GM20431 (cell line): ENCODE measurements around the gene PLA2G4B.

Source experiments
- in situ Hi-C: fragments of 300-500 bp; cut with MseI, MboI; formaldehyde crosslinking; loops from one replicate; pipeline ENCODE4 v1.15.0; 2020; ENCODE audit warnings: low sequenced_read_pairs; ENCODE audit not compliant: unreplicated experiment

Gene PLA2G4B

DNA sequence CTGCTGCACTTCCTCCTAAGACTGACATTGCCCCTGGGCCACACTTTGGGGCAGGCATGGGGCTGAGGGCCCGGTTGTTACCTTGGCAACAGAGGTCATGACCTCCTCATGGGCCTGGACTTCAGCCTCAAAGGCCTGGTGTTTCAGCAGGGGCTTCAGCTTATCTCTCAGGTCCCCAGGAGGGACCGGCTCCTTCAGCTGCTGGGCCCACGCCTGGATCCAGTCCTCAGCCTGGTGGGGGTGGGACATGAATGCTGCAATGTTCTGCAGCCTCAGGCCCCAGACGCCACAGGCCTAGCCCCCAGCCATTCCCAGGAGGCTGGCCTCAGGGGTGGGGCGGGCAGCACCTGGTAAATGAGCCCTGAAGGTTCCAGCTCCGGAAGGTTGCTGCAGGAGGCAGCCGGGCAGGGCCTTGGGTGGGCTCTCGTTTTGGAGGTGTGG lies 27.6 kb downstream of the PLA2G4B start:
- in situ Hi-C loops: no loop called here

DNA sequence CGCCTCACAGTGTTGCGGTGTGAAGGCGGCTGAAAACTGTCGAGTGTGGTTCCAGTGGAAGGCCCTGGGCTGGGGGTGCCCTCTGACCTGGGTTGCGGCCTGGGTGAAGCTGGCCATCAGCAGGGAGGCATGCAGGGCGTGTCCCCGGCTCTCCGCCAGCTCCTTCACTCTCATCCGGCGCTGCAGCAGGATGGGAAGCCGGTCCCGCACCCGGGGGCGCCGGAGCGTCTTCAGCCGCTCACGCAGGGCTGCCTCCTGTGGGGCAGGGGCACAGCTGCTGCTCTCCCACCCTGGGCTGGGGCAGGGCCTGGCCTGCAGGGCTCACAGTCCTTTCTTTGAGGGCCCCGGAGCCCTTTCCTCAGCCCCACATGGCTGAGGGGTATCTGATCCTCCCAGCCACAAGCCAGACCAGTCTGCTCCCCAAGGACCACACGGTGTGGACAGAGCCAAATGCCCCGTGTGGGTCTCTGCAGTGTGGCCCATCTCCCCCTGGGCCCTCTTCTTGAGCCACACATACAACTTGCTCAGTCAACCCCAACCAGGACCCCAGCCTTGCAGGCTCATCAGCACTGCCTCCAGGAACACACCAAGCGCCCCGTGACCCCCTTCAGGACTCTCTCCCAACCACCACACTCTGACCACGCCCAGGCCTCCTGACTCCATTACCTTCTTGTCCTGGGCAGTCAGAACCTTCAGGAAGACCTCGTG lies 28.4 kb downstream of the PLA2G4B start:
- in situ Hi-C loops: no loop called here

DNA sequence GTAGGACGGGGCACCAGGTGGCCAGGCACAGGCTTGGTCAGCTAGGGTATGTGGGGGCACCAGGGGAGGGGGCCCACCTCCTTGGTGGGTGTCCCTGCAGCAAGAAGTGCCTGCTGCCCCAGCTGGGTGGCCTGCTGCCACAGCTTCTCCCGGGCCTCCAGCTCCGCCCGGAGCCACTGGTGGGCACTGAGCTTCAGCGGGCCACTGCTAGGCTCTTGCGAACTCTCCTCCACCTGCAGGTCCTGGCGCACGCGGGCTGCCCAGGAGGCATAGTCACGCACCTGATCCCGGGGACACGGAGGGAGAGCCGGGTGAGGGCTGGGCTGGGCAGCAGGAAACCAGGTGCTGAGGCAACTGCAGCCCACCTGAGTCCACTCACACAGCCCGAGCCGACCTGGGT lies 29.7 kb downstream of the PLA2G4B start:
- in situ Hi-C loops: no loop called here

DNA sequence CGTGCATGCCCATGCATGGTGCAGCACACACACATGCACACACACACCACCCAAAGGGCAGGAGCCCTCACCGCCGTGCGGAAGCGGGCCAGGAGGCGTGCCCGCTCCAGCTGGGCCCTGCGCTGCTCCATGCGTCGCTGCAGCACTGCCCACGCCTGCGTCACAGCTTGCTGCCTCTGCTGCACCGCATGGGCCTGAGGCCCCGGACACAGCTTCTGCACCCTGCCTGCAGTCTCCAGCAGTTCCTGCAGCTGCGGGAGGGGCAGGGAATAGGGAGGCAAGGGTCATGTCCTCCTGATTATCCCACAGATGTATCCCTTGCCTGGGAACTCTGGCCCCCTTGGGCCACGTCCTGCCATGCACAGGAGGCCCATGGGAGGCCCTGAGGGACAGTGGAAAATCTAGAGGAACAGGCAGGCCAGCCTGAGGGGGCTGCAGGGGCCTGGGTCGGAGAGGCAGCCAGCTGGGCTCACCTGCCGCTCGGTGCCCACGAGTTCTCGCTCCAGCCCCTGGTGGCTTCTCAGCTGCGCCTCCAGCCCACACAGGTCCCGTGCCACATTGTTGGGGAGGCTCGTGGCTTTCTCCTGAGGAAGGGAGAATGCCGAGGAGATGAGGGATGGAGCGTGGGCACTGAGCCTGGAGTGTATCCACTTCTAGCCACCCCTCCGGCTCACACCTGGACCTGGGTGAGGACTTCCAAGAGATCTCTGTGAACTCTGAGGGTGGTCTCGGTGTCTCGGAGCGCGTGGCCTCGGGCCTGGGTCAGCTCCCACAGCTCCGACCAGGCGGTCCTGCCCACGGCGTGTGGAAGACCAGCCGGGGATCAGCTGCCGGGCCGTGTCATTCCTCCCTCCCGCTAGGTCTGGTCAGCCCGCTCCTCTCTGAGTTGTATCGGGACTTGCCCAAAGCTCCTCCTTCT lies 31.4 kb downstream of the PLA2G4B start:
- in situ Hi-C loops: no loop called here

DNA sequence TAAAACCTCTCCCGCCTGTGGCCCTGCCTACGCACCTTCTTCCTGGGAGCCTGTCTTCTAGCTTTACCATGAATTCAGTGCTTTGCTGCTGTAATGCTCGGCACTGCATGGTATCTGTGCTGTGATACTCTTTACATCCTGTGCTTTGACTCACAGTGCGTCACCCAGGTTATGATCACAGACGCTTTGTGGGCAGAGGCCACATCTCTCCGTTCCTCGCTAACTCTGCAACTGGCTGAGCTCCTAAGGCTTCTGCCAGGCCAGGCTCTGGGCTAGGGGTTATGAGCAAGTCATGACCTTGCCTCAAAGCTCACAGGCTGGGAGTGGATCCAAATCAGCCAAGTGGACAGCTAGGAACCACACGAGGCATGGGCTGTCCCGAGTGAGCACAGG lies 32.0 kb downstream of the PLA2G4B start:
- in situ Hi-C loops: no loop called here

DNA sequence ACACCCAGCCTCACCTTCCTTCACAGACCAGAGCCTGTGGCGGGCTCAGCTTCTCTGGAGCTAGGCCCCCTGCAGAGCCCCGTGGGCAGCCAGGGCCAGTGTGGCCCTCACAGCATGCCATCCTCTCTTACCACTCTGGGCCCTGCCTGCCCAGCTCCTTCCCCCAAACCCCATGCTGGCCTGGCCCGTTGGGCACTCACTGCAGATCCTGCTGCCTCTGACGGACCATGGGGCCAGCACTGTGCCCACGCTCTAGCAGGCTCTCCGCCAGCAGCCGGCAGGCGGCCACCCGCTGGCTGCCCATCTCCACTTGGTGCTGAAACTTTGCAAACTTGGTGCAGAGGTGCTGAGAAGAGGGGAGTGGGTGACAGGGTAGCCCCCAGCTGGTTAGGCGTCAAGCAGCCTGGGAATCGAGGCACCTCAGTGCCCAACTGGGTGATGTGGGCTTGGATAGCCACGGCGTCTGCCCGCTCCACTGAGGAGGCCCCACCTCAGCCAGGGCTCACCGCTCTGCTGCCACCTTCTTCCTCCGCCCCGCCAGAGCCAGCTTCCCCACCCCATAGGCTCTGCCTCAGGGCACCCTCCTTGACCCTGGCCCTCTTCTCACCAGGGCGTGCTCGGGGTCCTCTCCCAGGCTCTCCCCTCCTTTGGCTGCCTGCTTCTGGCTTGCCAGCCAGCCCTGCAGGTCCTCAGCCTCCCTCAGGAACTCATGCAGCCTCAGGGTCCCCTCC lies 32.7 kb downstream of the PLA2G4B start:
- in situ Hi-C loops: no loop called here

DNA sequence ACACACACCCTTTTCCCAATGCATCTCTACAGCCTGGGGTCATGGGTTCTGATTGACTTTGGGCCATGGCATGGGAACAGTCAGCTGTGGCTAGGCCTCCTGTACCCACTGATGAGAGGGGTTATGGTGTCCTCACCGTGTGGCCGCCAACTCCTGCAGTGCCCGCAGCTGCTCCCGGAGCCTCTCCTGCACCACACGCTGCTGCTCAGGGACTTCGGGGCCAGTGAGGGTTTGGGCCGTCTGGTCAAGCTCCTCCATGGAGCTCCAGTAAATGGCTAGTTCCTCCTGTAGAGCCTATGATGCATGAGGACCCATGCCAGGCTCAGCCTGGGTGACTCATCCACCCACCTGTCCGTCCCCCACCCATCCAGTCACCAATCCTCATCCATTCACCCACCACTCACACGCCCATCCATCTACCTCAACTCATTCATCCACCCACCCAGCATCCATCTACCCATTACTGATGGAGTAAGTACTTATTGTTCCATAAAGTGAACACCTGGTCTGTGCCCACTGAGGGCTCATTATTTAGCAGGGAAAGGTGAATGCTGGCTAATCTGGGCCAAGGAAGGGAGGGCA lies 33.6 kb downstream of the PLA2G4B start:
- in situ Hi-C loops: no loop called here

DNA sequence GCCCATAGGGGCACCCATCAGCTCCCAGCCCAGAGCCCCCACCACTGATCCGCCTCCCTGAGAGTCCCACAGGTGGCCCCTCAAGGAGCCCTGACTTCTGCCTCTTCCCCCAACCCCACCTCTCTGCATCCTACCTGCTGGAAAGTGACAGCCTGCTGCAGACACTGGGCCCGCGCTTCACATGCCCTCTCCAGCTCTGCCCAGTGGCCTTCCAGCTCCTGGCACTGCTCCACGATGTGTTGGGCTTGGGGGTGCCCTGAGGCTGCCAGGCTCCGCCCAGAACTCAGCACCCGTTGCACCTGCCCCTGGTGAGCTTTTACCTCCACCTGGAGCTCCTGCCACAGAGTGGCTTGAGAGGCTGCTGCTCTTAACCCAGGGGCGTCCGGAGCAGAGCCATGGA lies 35.1 kb downstream of the PLA2G4B start:
- in situ Hi-C loops: no loop called here

DNA sequence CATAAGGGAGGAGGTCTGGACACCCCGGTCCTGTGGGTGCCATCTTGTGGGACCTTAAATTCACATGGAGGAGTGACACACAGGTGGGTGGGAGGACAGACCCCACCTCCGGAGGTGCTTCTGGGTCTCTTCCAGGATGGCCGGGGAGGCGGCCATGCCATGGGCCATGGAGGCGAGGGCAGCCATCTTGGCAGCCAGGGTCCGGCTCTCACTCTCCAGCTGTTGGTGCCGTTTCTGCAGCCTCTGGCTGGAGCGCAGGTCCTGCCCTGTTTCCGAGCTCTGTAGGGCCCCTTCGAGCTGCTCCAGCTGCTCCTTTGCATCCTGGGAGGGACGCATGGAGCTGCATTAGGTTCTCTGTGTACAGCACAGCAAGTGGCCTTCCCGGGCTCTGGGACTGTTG lies 36.1 kb downstream of the PLA2G4B start:
- in situ Hi-C loops: no loop called here

DNA sequence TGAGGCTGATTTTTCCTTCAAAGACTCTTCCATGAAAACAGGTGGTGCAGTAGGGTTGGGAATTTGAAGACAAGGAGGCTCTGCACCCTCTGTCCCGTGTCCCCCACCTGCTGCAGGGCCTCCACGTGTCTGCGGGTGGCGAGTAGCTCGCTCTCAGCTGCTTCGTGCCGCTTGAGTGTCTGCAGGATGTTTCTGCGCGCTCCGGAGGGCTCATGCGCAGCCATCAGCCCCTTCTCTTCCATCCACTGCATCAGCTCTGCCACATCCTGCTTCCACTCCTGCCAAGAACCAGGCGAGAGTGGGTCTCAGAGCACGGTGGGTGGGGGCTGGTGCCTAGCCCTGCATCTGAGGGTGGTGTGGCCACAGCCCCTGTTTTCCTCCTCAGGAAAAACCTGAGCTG lies 37.4 kb downstream of the PLA2G4B start:
- in situ Hi-C loops: no loop called here

DNA sequence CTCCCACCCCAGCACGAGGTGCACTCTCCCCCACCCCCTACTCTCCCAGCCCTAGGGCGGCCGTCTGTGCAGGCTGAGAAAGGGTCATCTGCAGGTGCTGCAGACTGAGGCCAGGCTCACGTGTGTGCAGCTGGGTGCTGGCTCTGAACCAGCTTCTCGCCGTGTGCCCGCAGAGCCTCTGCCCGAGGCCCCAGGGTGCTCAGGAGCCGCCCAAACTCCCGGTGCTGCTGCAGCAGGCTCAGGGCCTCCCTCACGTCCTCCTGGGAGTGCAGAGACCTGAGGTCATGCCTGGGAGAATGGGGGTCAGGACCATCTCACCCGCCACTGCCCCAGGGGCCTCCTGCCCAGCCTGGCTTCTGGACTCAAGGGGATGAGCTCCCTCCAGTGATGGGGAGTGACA lies 38.0 kb downstream of the PLA2G4B start:
- in situ Hi-C loops: no loop called here

DNA sequence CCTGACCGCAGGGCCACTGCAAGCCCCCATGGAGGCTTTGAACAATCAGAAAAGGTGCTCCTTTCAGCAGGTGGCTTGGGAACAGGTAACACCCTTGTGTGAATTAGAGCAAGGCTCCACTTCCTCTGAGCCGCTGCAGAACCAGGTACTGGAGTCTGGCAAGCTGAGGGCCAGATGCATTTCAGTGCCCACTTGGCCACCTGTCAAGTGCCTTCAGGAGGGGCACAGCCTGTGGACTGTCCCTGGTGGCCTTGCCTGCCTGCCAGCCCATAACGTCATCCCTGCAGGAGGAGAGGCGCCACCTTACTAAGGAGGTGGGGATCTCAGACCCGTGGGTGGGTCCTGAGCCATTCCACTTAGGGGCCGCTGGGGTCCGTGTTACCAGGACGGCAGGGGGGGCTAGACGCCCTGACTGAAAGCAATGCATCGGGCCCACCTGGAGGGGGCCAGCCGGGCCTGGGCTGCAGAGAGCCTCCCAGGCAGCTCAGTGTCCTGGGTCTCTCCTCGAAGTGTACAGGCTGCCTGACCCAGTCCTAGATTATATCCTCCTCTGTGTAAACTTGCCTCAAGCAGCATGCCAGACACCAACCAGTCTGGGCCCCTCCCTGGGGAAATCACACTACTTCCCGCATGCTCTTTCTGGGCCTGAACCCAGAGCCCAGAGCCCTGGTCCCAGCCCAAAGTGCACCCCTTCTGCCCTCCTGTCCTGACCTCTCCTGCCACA lies 39.1 kb downstream of the PLA2G4B start:
- in situ Hi-C loops: no loop called here

DNA sequence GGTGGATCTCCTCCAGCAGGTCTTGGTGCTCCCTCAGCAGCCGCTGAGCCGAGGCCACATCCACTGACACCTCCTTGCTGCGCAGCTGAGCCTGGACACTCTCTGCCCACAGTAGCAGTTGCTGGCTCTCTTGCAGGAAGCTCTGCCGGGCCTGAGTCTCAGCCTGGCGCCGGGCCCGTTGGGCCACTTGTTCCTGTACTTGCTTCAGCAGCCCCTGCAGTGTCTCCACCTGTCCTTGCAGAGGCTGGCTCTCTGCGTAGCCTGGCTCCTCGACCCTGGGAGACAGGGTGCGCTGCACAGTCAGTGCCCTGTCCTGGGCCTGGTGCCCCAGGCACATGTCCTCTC lies 39.7 kb downstream of the PLA2G4B start:
- in situ Hi-C loops: no loop called here

DNA sequence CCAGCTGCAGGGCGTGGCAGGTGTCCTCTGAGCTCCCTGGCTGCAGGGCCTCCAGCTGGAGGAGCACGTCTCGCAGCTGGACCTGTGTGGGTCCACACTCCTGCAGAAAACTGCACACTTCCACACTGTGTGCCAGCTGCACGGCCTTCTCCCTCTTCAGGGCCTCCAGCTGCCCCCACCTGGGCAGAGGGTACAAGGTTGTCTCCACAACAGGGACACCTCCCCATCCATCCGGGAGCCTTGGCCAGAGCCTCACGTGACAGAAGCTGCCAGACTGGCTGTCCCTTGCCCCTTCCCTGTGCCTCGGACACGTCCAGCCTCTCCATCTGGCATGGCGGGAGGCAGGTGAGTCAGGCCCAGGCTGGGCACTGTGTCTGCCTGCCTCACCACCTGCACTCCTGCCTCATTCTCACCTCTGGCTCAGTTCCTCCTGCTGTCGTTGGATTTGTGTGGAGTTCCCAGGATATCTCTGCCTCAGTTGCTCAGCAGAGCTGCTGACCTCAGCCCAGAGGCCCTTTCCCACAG lies 40.7 kb downstream of the PLA2G4B start:
- in situ Hi-C loops: no loop called here

DNA sequence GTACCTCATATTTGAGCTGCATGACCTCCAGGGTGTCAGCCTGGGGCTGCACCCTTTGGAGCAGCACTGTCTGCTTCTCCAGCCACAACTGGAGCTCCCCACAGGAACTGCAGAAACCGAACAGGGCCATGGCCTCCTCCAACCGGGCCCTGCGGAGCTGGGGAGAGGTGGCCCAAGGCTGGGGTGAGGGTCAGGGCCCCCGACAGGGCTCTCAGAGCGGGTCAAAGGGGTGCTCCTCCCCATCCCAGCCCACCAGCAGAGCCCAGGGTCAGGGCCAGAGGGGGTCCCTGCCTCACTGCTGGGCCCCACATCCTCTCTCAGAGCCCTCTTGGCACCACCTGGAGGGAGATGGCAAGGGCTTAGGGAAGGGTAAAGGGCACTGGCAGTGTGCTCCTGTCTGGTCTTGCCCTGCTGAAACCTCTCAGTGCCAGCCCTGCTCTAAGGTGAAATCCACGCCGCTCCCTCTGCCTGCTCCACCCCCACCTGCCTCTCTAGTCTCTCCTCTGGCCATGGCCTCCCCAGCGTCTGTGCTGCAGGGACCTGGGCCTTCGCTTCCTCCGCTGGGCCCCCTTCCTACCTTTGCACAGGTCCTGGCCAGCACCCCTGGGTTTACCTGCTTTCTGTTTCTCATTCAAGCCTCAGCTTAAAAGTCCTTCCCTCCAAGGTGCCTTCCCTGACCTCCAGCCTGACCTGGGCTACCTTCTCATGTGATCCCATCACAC lies 41.7 kb downstream of the PLA2G4B start:
- in situ Hi-C loops: no loop called here

DNA sequence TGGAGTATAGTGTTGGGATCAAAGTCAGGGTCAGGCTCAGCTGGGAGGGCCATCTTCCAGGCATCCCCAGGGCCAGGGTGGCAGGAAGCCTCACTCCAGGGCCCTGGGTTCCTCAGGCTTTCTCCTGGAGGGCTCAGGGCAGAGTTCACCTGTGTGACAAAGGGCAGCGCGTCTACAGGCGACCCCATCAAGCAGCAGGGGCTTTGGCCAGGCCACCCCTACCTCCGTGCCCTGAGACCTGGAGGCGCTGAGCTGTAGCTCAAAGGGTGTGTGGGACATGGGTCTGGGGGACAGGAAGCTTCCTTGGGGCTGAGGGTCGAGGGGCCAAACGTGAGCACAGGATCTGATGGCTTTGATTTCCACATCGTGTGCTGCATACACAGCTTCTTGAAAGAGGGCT lies 42.4 kb downstream of the PLA2G4B start:
- in situ Hi-C loops: no loop called here

DNA sequence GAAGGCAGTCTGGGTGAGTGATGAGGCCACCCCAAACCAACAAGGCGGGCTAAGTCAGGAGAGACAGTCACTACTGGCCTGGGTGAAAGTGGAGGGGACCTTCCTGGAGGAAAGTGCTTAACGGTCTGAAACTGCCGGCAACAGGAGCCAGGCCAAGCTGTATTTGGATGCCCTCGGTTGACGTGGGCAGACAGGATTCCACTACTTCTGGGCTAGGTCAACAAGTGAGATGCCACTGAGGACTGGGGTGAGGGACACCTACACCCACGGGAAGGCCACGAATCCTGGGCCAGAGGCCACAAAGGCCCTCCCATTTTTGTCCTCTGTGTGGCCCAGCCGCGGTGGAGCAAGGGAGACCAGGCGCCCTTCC lies 42.9 kb downstream of the PLA2G4B start:
- in situ Hi-C loops: no loop called here

DNA sequence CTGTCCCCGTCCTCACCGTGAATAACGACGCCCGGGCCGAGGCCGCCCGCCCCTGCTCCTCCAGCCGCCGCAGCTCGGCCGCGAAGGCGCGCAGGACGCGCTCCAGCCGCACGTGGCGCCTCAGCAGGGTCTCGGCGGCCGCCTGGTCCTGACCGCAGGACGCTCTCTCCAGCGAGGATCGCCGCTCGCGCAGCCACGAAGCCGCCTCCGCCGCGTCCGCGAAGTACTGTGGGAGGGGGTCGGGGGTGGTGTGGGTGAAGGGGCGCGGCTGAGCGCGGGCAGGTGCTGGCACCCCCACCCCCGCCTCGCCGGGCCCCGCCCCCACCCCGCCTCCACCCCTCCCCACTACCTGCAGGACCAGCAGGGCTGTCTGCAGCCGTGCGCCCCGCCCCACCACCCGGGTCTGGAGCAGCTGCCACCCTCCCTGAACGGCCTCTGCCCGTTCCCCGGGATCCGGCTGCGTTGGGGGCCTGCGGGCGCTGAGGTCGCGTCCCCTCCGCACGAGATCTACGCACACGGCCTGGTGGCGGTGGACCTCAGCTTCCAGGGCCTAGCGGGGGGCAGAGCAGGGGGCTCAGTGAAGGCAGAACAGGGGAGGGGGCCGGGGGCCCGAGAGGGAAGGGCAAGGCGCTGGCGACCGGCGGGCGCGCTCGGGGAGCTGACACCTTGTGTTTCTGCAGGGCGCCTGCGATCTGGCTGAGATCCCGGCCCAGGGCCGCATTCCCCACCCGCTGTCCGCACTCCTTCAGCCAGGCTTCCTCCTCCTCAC lies 43.5 kb downstream of the PLA2G4B start:
- in situ Hi-C loops: no loop called here
